ENCODE data around the gene GLOD5.
"Not testable (repeated sequence)": the region's sequence is repeated elsewhere in the genome, so short reads cannot be mapped to it uniquely, and the experiment has no call there.

GLOD5 gene

DNA sequence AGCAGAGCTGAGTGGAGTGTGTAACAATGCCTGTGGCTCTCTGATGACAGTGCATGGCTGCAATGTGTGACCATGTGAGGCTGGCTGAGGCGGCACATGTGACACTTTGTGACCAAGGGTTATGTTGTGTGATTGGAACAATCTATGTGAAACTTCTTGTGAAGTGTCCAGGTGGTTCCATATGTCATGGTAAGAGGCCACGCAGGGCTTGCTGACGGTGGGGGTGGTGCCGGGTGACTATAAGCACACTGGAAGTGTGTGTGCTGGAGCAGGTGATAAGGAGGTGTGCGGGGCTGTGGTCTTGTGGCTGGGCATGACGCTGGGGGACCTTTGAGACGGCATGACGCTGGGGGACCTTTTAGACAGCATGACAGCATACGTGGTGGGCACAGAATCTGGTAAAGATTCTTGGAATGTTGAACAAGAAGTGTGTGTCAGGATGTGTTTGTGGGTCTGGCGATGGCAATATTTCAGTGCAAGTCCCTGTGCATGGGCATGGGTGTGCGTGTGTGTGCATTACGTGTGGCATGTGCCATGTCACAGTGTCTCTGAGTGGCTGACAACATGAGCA is 32.9 kb downstream of the GLOD5 start:
- DNase-seq (ENCODE audit: low spot score) = no peak

DNA sequence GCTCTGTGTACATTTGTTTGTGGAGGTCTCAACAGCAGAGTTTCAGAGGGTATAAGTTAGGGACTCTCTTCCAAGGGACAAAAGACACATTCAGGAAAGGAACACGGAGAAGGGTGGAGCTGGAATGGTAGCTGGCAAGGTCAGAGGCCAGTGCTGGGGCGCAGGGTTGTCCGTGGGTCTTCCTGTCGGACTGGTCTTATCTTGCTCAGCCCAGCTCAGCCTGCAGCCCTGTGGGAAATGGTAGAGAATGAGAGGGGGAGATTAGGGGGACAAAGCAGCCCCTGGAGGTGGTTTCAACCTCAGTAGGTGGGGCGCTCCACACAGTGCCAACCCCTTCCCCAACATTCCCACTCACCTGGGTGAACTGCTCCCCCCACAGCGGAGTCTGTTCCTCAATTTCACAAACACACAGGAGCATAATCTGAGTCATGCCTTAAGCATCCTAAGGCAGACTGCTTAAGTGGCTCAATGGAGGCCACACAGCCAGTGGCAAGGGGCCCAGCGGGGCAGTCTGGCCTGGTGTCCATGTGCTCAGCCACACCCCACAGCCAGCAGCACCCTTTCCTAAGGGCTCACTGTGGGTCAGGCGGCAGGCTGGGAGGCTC is 33.5 kb downstream of the GLOD5 start:
- DNase-seq (ENCODE audit: low spot score) = peak; percentile 77

DNA sequence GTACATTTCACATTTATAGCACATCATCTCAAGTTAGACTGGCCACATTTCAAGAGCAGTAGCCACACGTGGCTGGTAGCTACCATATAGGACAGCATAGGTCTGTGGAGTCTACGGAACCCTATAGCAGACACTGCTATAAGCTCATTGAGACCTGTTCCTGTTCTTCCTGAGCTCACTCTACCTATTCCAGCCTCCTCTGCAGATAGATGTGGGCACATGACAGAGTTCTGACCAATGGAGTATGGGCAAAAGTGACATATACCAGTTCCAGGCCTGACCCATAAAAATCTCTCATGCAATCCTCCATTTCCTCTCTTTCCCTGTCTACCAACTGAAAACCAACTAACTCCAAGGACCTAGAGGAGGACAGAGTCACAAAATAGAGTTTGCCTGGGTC is 36.8 kb downstream of the GLOD5 start:
- DNase-seq (ENCODE audit: low spot score) = no peak

DNA sequence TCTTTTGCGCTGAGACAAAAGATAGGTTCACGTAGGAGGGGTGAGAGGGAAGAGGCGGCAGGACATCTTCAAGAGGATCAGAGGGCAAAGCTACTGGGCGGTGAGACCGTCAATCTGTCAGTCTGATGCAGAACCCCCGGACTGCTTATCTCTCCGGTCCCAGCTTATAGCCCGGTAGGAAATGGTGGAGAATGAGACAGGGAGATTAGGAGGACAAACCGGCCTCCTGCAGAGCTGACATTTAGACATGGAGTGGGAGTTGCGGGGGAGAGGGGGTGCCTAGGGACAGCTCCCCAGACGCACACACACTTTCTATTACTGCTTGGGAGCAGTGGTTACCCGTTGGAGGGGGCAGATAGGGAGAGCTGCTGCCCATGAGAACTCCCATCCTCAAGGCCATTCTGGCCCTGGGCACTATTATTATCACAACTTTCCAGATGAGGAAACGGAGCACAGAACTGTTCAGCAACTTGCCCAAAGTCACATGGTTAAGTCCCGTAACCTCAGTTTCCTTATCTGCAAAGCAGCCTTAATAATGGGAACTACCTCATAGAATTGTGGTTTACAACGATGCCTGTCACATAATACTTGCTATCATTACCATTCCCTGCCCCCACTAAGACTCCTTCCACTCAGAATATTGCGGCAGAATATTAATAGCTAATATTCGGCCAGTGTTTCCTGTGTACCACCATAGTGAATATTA is 39.2 kb downstream of the GLOD5 start:
- no peak for DNase-seq (ENCODE audit: low spot score)

DNA sequence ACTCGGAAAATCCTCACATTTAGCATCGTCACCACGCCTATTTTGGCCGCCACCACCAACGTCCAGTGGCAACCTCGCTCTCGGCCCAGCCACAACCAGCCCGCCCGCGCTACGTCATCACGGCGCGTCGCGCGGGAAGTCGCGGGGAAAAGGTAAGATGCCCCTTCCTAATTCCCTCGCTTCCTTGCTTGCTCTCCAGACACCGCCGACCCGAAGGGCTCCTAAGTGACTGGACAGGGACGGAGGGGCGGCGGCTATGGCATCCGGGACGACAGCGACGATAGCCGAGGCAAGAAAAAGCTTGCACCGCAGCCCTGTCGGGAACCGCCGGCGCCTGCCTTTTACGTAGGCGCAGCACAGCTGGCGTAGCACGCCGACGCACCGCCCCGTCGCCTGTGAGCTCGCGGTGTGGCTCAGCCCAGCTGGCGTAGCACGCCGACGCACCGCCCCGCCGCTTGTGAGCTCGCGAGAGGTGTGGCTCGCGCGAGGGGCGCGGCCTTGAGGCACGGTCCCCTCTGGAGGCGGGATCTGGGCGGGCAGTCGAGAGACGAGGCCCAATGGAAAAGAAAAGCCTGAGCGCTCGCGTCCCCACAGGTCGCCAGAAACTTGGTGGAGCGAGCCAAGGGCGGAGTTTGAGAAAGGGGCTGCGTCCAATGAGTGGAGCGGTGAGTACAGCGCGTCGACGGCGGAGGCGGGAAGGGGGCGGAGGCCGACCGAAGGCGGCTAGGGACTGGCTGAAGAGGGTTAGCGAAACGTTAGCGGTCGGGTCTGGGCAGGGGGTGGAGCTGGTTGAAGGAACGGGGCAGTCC is 39.9 kb downstream of the GLOD5 start, which contains the start of gene HDAC6:
HDAC6 (plus strand) TSS at position 788 of the 809 bp plus-strand sequence. CDS start 626 bp downstream, outside the sequence.
- DNase-seq (ENCODE audit: low spot score) = peak; percentile 92

DNA sequence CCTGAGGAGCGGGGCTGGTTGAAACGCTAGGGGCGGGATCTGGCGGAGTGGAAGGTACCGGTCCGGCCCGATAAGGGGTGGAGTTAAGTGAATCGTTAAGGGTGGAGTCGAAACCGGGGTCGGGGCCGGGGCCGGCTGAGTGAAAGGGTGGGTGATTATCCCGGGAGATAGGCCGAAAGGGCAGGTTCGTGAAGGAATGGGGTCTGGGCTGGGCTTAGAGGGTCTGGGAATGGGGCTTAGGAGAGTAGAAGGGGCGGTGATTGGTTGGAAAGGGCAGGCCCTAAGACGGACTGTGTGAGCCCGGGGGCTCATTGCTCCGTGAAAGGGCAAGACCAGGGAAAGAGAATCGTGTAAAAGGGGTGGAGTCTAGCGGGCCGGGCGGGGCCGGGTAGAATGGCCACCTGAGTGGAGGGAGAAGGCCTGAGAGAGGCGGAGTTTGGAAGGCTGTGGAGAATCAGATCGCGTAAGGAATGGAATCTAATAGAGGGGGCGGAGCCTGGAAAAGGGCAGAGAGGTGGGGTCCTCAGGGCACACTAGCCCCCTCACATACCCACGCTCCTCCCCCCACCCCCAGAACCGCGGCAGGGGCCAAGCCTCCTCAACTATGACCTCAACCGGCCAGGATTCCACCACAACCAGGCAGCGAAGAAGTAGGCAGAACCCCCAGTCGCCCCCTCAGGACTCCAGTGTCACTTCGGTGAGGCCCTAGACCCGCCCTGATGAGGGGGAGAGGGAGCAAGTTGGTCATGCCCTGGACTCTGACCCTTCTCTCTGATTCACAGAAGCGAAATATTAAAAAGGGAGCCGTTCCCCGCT is 40.8 kb downstream of the GLOD5 start:
- peak; percentile 59 for DNase-seq (ENCODE audit: low spot score)

DNA sequence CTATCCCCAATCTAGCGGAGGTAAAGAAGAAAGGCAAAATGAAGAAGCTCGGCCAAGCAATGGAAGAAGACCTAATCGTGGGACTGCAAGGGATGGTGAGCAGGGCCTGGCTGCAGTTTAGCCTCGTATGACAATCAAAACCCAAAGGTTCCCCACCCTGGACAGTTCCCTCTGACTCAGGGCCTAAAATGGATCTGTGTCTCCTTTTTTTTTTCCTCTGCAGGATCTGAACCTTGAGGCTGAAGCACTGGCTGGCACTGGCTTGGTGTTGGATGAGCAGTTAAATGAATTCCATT is 41.3 kb downstream of the GLOD5 start:
- no peak for DNase-seq (ENCODE audit: low spot score)

DNA sequence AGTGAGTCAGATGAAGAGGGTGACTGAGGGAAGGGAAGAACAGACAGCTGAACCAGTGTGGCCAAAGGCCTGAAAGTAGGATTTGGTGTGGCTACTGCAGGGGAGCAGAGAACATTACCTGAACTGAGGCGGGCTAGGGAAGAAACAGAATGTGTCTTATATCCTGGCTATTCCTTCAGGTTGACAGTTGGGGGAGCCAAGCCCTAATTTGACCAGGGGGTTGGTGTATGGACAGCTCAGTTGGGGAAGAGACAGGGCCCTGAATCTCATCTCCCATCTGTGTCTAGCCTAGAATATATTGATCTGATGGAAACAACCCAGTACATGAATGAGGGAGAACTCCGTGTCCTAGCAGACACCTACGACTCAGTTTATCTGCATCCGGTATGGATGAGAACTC is 44.5 kb downstream of the GLOD5 start:
- no peak for DNase-seq (ENCODE audit: low spot score)

DNA sequence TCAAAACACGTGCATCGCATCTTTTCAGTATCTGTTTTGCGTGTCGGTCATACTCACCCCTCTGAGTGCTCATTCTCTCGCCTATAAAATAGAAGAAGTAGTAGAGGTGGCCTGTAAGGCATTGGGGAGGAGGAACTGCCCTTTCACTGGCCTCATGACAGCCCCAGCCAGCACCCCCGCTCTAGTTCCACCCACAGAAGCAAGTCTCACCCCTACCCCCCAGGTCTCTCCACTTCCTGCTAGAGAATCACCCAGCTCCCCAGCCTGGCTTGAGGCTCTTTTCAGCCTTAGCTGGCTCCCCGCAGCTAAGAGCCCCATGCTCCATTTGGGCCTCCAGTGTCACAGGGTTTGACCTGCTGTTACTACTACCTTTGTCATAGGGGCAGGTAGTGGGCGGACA is 52.1 kb downstream of the GLOD5 start:
- no peak for DNase-seq (ENCODE audit: low spot score)

DNA sequence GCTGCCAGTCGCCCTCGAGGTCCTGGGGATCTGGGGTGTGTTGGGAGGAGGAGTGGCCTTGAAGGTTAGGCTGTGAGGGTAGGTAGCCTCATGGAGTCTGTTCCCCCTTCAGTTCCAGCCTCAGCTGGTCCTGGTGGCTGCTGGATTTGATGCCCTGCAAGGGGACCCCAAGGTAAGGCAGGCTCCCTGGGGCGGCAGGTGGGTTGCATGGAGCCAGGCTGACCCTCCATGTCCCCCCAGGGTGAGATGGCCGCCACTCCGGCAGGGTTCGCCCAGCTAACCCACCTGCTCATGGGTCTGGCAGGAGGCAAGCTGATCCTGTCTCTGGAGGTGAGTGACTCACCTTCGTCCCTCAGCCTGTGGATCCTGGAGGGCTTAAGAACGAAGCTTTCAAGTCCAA is 53.2 kb downstream of the GLOD5 start:
- DNase-seq (ENCODE audit: low spot score) = no peak

DNA sequence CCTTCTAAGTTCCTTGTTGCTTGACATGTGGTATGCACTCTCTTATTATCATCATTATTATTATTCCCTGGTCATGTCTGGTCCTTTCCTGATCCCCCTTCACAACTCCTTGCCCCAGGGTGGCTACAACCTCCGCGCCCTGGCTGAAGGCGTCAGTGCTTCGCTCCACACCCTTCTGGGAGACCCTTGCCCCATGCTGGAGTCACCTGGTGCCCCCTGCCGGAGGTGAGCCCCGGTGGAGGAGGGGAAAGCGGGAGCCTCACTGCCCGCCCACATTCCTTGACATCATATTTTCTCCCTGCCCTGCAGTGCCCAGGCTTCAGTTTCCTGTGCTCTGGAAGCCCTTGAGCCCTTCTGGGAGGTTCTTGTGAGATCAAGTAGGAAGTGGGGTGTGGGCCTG is 53.7 kb downstream of the GLOD5 start:
- DNase-seq (ENCODE audit: low spot score) = no peak

DNA sequence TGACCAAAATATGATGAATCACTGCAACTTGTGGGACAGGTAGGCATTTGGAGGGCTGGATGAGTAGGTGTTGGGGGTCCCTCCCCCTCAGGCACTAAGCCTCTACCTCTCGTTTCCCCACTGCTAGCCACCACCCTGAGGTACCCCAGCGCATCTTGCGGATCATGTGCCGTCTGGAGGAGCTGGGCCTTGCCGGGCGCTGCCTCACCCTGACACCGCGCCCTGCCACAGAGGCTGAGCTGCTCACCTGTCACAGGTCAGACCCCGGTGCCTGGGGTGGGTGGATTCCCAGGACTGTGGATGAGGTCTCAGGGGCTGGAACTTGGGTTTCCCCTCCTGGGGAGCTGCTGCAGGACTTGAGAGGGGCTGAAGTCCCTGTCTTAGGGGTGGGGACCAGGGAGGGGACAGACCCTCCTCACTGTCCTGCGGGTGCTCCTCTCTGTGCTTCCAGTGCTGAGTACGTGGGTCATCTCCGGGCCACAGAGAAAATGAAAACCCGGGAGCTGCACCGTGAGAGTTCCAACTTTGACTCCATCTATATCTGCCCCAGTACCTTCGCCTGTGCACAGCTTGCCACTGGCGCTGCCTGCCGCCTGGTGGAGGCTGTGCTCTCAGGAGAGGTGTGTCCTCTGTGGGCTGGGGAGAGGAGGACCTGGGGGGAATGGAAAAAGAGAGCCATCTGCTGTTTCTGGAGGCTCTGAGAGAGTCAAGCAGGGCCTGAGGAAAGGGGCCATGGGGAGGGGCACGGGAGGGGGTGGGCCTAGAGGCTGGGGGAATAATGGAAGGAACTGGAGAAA is 54.7 kb downstream of the GLOD5 start:
- no peak for DNase-seq (ENCODE audit: low spot score)

DNA sequence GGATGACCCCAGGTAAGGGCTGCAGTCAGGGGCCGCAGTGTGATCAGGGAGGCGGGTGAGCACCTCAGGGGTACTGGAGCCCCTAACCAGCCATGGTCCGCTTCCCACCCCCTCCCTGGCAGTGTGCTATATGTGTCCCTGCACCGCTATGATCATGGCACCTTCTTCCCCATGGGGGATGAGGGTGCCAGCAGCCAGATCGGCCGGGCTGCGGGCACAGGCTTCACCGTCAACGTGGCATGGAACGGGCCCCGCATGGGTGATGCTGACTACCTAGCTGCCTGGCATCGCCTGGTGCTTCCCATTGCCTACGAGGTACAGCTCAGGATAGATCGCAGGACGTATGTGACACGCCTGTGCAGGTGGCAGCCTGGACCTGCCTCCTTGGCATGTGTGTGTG is 56.6 kb downstream of the GLOD5 start:
- DNase-seq (ENCODE audit: low spot score) = no peak

DNA sequence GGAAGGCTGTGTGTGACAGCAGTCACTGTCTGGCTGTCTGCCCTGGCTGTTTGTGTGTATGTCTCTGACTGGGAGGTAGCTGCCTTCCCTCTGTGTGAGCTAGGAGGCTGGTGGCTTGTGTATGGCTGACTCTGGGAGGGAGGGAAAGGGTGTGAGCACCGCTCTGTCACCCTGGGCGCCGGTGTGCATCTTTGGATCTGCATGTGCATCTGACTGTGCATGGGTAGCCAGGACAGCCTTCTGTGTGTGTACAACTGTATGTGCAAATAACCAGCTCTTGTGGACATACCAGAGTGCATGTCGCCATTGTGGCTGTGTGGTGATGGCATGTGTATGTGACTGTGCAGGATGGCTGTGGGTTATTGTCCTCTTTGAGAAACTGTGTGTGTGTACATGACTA is 57.3 kb downstream of the GLOD5 start:
- no peak for DNase-seq (ENCODE audit: low spot score)

DNA sequence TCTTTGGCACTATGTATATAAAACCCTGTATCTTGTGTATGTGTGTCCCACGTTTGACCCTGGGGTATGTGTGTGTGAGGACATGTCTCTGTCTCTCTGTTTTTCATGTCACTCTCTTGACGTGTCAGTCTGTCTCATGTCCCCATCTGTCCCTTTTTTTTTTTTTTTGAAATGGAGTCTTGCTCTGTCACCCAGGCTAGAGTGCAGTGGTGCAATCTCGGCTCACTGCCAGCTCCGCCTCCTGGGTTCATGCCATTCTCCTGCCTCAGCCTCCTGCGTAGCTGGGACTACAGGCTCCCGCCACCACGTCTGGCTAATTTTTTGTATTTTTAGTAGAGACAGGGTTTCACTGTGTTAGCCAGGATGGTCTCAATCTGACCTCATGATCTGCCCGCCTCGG is 57.8 kb downstream of the GLOD5 start:
- DNase-seq (ENCODE audit: low spot score) = not testable (repeated sequence)

DNA sequence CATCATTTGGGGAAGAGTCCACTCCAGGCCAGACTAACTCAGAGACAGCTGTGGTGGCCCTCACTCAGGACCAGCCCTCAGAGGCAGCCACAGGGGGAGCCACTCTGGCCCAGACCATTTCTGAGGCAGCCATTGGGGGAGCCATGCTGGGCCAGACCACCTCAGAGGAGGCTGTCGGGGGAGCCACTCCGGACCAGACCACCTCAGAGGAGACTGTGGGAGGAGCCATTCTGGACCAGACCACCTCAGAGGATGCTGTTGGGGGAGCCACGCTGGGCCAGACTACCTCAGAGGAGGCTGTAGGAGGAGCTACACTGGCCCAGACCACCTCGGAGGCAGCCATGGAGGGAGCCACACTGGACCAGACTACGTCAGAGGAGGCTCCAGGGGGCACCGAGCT is 61.5 kb downstream of the GLOD5 start:
- DNase-seq (ENCODE audit: low spot score) = no peak

All from AG08395 (cell line).